H1 (cell line): ENCODE measurements around the gene PTPA. TPM values are rescaled to one million over a fixed set of nuclear protein-coding genes. Genes with fewer than 3 reads are reported as not detected.

ENCODE experiments used
- GABPA ChIP-seq: IDR thresholded peaks from 2 replicates; pipeline ENCODE4 v1.6.1; 2011; ENCODE audit warnings: mild to moderate bottlenecking, low read length, moderate library complexity, borderline replicate concordance; ENCODE audit not compliant: insufficient read depth
- polyA plus RNA-seq, 7 experiments: library from polyadenylated mRNA; depleted of rRNA in 3 of 7; stranded (reverse) in 5 of 7; unstranded in 2 of 7; fragments of >200 nt in 5 of 7; fragments of 200-250 nt in 2 of 7; gene quantifications; 1 replicate in 5 of 7; 2 replicates in 1 of 7; 4 replicates in 1 of 7; pipeline versions ENCODE4 v1.2.1 to v1.2.3, GENCODE V29; 2011 to 2013; ENCODE audit warnings: missing spikeins in 2 of 7, mixed read lengths in 2 of 7
- total RNA-seq: library from RNA; stranded (reverse); fragmentation: NEBNext Ultra II Directional; extraction: Animal tissue kit (Norgen Biotek cat#: 25700); gene quantifications from 2 replicates; pipeline ENCODE4 v1.2.1, GENCODE V29; 2021
- TF ChIP-seq, protein P1 (sequence below): IDR thresholded peaks from 2 replicates; pipeline ENCODE4 v1.6.1; 2012; ENCODE audit warnings: inconsistent platforms

Gene PTPA
- total and polyA plus RNA-seq, 2 of the 8 experiments (the other 6 are each of a cell fraction or from before 2014, with no cell fraction given) = 114 to 145 TPM

- TF ChIP-seq GABPA = peak; percentile 57; the same call in 1 of the 2 replicates
- TF ChIP-seq, protein P1, sequence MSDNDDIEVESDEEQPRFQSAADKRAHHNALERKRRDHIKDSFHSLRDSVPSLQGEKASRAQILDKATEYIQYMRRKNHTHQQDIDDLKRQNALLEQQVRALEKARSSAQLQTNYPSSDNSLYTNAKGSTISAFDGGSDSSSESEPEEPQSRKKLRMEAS = 0 out of 2 replicates have a peak, but pooled peaks have one; percentile 23
Observed at GRCh38 chr9:129182625-129183494, 71.6 kb downstream of the PTPA start (continued).
